VCaP (cell line): ENCODE results near the gene WDR86.

Source experiments
- H3K27ac ChIP-seq: fragments of 450-650 bp; 2 replicates; pipeline ENCODE4 v1.5.1; 2017
- TF ChIP-seq, protein P1 (sequence below): fragments of 450-650 bp; conservative IDR thresholded peaks from 2 replicates; pipeline ENCODE4 v1.5.1; 2017; ENCODE audit warnings: mild to moderate bottlenecking, moderate library complexity

The WDR86 gene

DNA sequence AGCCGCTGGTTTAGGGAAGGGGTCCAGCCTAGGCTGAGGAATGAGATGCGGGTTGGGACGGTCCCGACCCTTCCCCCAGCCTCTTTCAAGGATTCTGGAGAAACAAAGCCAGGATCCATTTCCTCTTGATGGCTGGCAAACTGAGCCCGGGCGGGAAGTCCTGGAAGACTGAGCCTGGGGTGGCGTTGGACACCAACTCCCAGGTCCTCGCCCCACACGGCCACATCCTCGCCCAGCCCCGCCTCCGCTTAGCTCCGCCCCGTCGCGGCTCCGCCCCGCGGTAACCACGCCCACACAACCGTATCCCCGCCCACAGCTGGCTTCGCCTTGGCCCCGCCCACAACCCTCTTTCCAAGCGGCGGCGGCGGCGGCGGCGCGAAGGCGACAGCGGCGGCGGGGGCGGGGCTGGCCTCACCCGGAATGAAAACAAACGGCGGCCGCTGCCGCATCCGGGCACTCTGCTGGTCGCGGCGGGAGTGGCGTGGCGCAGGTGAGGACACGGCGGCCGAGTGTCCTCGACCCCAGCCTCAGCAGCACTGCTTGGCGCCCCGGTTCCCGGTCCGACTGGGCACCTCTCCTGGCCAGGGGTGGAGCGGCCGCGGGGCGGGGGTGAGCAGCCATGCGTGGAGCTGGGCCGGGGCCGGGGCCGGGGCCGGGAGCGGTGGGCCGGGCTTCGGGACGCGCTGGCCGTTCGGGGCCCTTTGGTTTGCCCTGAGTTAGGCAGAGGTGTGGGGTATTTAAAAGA lies 68.3 kb downstream of the WDR86 start, which contains the start of gene NUB1:
TSS of gene NUB1 (plus strand) at position 456 of the 745 bp plus-strand sequence. CDS start 3,538 bp downstream, outside the sequence.
- TF ChIP-seq, protein P1, sequence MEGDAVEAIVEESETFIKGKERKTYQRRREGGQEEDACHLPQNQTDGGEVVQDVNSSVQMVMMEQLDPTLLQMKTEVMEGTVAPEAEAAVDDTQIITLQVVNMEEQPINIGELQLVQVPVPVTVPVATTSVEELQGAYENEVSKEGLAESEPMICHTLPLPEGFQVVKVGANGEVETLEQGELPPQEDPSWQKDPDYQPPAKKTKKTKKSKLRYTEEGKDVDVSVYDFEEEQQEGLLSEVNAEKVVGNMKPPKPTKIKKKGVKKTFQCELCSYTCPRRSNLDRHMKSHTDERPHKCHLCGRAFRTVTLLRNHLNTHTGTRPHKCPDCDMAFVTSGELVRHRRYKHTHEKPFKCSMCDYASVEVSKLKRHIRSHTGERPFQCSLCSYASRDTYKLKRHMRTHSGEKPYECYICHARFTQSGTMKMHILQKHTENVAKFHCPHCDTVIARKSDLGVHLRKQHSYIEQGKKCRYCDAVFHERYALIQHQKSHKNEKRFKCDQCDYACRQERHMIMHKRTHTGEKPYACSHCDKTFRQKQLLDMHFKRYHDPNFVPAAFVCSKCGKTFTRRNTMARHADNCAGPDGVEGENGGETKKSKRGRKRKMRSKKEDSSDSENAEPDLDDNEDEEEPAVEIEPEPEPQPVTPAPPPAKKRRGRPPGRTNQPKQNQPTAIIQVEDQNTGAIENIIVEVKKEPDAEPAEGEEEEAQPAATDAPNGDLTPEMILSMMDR, result no peak
- H3K27ac ChIP-seq, result peak within 1 kb of the TSS; percentile 82

DNA sequence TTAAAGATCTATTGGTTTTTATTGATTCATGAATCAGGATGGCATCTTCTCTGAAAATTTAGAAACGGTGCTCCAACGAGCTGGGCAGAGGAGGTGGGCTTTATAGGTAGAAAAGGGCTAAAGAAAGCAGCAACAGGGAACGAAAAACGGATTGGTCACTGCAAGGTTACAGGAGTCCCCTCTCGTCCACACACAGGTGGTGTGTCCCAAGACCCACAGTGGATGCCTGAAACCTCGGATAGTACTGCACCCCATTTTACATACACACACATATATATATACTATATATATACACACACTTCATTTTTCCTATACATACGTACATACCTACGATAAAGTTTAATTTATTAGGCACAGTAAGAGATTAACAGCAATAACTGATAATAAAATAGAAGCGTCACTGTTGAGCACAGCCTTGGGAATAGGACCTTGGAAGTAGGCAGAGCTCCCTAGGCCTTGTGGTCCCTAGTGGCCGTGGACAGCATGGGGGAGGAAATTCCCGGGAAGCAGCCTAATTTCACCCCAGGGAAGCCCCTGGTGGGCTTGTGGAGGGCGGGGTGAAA lies 69.0 kb downstream of the WDR86 start:
- H3K27ac ChIP-seq, result peak overlapping the region; percentile 82
- TF ChIP-seq, protein P1, result no peak

DNA sequence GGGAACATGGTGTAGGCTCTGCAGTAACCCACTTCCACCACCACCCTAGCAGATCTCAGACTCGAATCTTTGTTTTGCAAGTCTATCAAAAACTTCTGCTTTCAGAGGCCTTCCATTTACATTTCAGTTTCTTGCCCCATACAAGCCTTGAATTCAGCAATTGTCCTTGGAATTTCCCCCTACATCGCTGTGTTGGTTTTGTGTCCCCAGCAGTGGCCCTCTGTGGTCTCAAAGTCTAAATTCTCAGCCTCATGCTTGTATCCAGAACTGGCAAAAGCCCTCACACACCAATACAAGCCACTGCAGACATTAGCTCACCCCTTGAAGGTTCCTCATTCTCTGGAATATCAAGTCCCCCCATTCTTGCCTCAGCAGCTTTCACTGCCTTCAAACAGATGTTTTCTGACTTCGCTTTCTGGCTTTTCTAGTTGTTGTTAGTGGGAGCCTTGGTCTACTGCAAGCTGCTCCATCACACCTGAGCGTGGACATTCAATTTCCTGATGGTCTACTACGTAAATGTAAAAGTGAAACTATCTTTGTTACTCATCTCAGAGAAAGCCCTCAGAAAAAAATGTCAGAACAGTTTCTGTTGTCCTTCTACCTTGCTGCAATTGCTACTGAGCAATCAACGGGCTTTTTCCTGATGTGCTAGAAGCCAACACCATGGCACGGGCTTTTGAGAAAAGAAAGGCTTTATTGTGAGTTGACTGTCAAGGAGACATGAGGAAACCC lies 70.0 kb downstream of the WDR86 start:
- TF ChIP-seq, protein P1, result no peak
- no peak overlapping the region for H3K27ac ChIP-seq

DNA sequence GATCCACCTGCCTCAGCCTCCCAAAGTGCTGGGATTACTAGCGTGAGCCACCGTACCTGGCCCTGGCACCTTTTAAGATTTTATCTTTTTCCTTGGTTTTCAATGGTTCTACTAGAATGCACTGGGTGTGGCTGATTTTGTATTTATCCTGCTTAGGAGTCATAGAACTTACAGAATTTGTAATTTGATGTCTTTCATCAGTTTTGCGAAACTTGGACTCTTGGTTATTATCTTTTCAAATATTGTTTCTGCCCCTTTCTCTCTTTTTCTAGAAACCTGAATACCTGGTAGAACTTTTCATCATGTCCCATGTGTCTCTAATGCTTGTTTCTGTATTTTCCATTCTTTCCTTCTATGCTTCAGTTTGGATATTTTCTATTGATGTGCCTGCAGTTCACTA lies 71.0 kb downstream of the WDR86 start:
- TF ChIP-seq, protein P1, result no peak
- no peak overlapping the region for H3K27ac ChIP-seq

DNA sequence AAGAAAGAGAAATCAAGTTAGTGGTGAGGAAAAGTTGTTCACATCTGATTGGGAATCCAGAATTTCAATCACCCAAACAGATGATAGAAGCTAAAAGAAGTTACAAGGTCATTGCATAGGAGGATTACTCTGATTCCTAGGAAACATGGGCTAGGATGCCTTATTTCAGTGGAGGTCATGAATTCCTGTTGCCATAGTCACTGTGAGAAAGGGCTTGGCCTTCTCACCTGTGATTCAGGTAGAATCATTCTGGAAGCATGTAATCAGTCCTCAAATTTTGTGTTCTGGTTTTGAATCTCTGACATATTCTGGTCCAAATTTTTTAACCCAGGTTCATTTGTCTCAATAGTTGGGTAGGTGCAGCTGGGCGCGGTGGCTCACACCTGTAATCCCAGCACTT lies 72.5 kb downstream of the WDR86 start:
- TF ChIP-seq, protein P1, result no peak
- no peak overlapping the region for H3K27ac ChIP-seq

DNA sequence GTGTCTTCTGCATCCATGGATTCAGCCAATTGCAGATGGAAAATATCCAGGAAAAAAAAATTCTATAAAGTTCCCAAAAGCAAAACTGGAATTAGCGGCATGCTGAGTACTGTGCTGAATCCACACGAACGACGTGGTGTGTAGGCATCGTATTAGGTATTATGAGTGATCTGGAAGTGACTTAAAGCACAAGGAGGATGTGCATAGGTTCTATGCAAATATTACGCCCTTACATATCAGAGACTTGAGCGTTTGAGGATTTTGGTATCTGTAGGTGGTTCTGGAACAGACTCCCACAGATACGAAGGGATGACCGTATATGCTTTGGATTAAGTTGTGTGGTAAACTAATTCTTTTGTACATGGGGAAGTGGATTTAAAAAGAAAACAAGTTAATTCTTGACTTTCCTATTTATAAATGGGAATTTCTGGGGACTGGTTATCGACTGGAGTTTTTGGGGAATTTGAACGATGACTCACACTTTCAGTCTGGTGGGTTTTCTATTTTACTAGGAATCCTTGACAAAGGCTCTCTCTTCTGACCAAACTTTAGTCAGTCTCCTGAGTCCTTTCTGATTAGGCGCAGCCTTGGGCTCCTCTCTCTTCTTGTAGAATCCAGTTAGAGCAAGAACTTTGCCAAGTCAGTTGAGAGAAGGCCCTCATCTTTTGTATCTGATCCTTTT lies 73.7 kb downstream of the WDR86 start:
- H3K27ac ChIP-seq, result no peak overlapping the region
- TF ChIP-seq, protein P1, result no peak

DNA sequence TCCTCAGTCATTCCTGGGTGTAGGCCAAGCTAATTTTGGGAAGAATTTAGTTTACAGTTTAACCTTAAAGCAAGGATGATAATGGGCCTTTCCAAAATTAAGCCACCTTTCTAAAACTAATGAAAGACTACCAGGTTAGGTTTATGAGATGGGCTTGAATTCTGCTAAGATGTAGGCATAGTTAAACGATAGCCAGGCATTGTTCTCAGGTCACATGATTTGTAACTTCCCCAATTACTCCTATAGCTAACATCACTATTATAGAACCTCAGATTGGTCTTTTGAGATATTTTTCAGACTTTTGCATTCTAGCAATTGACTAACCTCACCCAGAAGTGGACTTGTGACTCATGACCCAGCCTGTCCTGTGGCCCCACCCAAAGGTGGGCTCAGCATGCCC lies 75.2 kb downstream of the WDR86 start:
- H3K27ac ChIP-seq, result no peak overlapping the region
- TF ChIP-seq, protein P1, result no peak
